GM12873 (cell line): ENCODE measurements around the gene RBFOX2.

Experiments used
- CTCF ChIP-seq: IDR thresholded peaks from 2 replicates; pipeline ENCODE4 v1.5.1; 2012; ENCODE audit warnings: low read depth, mild to moderate bottlenecking, moderate library complexity, low read length, control low read depth; ENCODE audit not compliant: insufficient read depth; ENCODE audit errors: missing control alignments

The RBFOX2 gene

GRCh38 chr22:36012332-36012731 lies 16.3 kb downstream of the RBFOX2 start:
- TF ChIP-seq CTCF, result no peak

GRCh38 chr22:36010882-36011281 lies 17.7 kb downstream of the RBFOX2 start:
- TF ChIP-seq CTCF, result no peak

GRCh38 chr22:36010090-36010489 lies 18.5 kb downstream of the RBFOX2 start:
- no peak for TF ChIP-seq CTCF

GRCh38 chr22:36009085-36009484 lies 19.5 kb downstream of the RBFOX2 start:
- no peak for TF ChIP-seq CTCF

- TF ChIP-seq CTCF, result no peak
These were observed 20.1 kb downstream of the RBFOX2 start for GRCh38 chr22:36008565-36008964.

GRCh38 chr22:36008131-36008530 lies 20.5 kb downstream of the RBFOX2 start:
- TF ChIP-seq CTCF, result no peak

GRCh38 chr22:36003972-36004674 lies 24.5 kb downstream of the RBFOX2 start:
- TF ChIP-seq CTCF, result no peak
